Kidney (tissue), 14 donors: ENCODE data around the gene METRN. TPM values are rescaled to one million over a fixed set of nuclear protein-coding genes. Genes with fewer than 3 reads are reported as not detected.

Experiments used
- DNase-seq, 5 donors: peaks; one replicate each; pipeline ENCODE4 v3.0.0-alpha.2; 2013 to 2020
- FAIRE-seq: peaks from 2 replicates; lab custom pipeline; 2012; peaks lifted over from hg19 to GRCh38; lab: Jason Lieb, UNC
- H3K27ac ChIP-seq, 2 donors: one replicate each; pipeline ENCODE4 v1.7.0; 2013; ENCODE audit warnings: low read depth in 2 of 2, low read length in 2 of 2, inconsistent platforms in 1 of 2
- H3K27me3 ChIP-seq: one replicate; pipeline ENCODE4 v1.7.1; 2013; ENCODE audit warnings: low read length, inconsistent platforms; ENCODE audit not compliant: control insufficient read depth, insufficient read depth
- H3K36me3 ChIP-seq, 3 donors: one replicate each; pipeline versions ENCODE4 v1.7.0 to v1.7.1; 2013; ENCODE audit warnings: low read length in 3 of 3, control low read depth in 1 of 3, inconsistent platforms in 1 of 3; ENCODE audit not compliant: insufficient read depth in 3 of 3, control insufficient read depth in 2 of 3
- H3K4me1 ChIP-seq, 3 donors: one replicate each; pipeline versions ENCODE4 v1.7.0 to v1.7.1; 2013; ENCODE audit warnings: low read length in 3 of 3, inconsistent platforms in 1 of 3, low read depth in 1 of 3; ENCODE audit not compliant: control insufficient read depth in 2 of 3, insufficient read depth in 2 of 3
- H3K4me3 ChIP-seq, 3 donors: one replicate each; pipeline versions ENCODE4 v1.7.0 to v1.8.1; 2013; ENCODE audit warnings: low read length in 3 of 3, control low read depth in 1 of 3, inconsistent platforms in 1 of 3
- H3K9ac ChIP-seq, 3 donors: one replicate each; pipeline versions ENCODE4 v1.7.0 to v1.7.1; 2013; ENCODE audit warnings: low read length in 3 of 3, control low read depth in 1 of 3, inconsistent platforms in 1 of 3
- H3K9me3 ChIP-seq, 3 donors: one replicate each; pipeline versions ENCODE4 v1.7.0 to v1.7.1; 2013; ENCODE audit warnings: low read length in 3 of 3, control low read depth in 1 of 3, inconsistent platforms in 1 of 3; ENCODE audit not compliant: control insufficient read depth in 2 of 3, insufficient read depth in 1 of 3
- intact Hi-C: fragments of 100-400 bp; cut with DNase I; formaldehyde crosslinking; loops from one replicate; pipeline ENCODE4 v1.11.1; 2022
- polyA plus RNA-seq: library from polyadenylated mRNA; stranded (reverse); fragments of 350-450 nt; fragmentation: Illumina TruSeq; extraction: RNeasy Lipid Tissue Mini Kit (QIAGEN cat#74804); gene quantifications from one replicate; pipeline ENCODE4 v1.2.3, GENCODE V29; 2014; ENCODE audit warnings: low read depth, low replicate concordance; ENCODE audit not compliant: insufficient read depth
- total RNA-seq: library from RNA; stranded (reverse); fragmentation: NEBNext Ultra II Directional; extraction: Animal tissue kit (Norgen Biotek cat#: 25700); gene quantifications from one replicate; pipeline ENCODE4 v1.2.1, GENCODE V29; 2021
- TF ChIP-seq, protein P1 (sequence below): IDR thresholded peaks from 3 replicates; pipeline ENCODE4 v1.5.1; 2012; ENCODE audit warnings: mild to moderate bottlenecking, moderate library complexity, borderline replicate concordance; ENCODE audit not compliant: insufficient read depth; ENCODE audit errors: extremely low read depth
- donor health status: control.
- donor health status: control.
- donor health status: control.
- donor health status: control.
- donor health status: control.
- donor health status: DM: yes; HTN: yes; CAD: no.
- donor health status: Normal renal cell carcinoma (clear cell type).

The METRN gene
- total and polyA plus RNA-seq, 2 donors from 2014 or later, result 34.9 to 114 TPM

DNA sequence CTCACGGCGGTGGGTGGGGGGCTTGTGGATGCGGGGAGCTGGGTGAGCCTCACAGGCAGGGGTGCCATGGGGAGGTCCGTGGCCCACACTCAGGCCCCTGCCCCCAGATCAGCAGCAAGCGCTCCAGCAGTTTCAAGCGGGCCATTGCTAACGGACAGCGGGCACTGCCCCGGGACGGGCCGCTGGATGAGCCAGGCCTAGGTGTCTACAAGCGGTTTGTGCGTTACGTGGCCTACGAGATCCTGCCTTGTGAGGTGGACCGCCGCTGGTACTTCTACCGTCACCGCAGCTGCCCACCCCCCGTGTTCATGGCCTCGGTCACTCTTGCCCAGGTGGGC is 38.4 kb upstream of the METRN start:
- H3K9me3 ChIP-seq, result no peaks in the 10 kb centered on the region
- DNase-seq (no peak), FAIRE-seq (no peak)
- H3K4me1 ChIP-seq, result peaks cover 0 to 18% (median 6%) of the 10 kb centered on the region in 3 donors
- no peaks in the 10 kb centered on the region for H3K27me3 ChIP-seq
- intact Hi-C loops, result no loop called here
- H3K27ac ChIP-seq, result no peak overlapping the region
- H3K4me3 ChIP-seq, result no peak overlapping the region
- H3K36me3 ChIP-seq, result peaks cover 0 to 10% (median 3%) of the 10 kb centered on the region in 3 donors
- no peak overlapping the region for H3K9ac ChIP-seq
- TF ChIP-seq, protein P1, sequence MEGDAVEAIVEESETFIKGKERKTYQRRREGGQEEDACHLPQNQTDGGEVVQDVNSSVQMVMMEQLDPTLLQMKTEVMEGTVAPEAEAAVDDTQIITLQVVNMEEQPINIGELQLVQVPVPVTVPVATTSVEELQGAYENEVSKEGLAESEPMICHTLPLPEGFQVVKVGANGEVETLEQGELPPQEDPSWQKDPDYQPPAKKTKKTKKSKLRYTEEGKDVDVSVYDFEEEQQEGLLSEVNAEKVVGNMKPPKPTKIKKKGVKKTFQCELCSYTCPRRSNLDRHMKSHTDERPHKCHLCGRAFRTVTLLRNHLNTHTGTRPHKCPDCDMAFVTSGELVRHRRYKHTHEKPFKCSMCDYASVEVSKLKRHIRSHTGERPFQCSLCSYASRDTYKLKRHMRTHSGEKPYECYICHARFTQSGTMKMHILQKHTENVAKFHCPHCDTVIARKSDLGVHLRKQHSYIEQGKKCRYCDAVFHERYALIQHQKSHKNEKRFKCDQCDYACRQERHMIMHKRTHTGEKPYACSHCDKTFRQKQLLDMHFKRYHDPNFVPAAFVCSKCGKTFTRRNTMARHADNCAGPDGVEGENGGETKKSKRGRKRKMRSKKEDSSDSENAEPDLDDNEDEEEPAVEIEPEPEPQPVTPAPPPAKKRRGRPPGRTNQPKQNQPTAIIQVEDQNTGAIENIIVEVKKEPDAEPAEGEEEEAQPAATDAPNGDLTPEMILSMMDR, result no peak

DNA sequence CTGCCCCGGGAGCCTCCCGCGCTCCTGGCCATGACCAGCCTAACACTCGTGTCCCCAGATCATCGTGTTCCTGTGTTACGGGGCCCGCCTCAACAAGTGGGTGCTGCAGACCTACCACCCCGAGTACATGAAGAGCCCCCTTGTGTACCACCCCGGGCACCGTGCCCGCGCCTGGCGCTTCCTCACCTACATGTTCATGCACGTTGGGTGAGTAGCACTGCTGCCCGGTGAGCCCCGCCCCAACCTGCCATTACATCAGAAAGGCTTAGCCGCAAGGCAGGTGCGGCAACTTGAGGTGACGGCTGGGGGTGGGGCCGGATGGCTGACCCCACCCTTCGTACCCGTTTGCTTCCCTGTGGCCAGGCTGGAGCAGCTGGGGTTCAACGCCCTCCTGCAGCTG is 38.0 kb upstream of the METRN start:
- H3K9ac ChIP-seq, result no peak overlapping the region
- TF ChIP-seq, protein P1, result no peak
- H3K27ac ChIP-seq, result no peak overlapping the region
- H3K4me1 ChIP-seq, result peaks cover 0 to 22% (median 7%) of the 10 kb centered on the region in 3 donors
- DNase-seq, result peak in 1 of 5 donors; percentile 81
- H3K9me3 ChIP-seq, result no peaks in the 10 kb centered on the region
- intact Hi-C loops, result no loop called here
- no peaks in the 10 kb centered on the region for H3K27me3 ChIP-seq
- no peak for FAIRE-seq
- H3K36me3 ChIP-seq, result peaks cover 3 to 11% (median 6%) of the 10 kb centered on the region in 3 donors
- H3K4me3 ChIP-seq, result no peak overlapping the region

DNA sequence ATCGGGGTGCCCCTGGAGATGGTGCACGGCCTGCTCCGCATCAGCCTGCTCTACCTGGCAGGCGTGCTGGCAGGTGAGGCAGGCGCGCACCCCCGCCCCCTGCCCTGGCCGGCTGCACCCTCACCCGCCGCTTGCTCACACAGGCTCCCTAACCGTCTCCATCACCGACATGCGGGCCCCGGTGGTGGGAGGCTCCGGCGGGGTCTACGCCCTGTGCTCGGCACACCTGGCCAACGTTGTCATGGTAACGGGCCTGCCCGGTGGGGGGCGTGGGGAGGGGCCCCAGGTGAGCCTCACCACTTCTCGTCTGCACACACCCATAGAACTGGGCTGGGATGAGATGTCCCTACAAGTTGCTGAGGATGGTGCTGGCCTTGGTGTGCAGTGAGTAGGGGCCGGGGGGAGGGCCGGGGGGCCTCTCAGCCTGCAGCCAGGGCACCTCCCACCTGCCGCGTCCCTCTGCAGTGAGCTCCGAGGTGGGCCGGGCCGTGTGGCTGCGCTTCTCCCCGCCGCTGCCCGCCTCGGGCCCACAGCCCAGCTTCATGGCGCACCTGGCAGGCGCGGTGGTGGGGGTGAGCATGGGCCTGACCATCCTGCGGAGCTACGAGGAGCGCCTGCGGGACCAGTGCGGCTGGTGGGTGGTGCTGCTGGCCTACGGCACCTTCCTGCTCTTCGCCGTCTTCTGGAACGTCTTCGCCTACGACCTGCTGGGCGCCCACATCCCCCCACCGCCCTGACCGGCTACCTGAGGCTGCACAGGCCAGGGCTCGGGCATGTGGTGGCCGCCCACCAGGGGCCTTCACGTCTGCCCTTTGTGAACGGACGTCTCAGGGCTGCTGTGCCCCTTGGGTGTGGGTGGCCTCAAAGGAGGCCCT is 37.4 kb upstream of the METRN start:
- TF ChIP-seq, protein P1, result no peak
- no peaks in the 10 kb centered on the region for H3K9me3 ChIP-seq
- peaks cover 0 to 29% (median 7%) of the 10 kb centered on the region in 3 donors for H3K4me1 ChIP-seq
- DNase-seq (peak in 1 of 5 donors; percentile 84), FAIRE-seq (no peak)
- H3K27ac ChIP-seq, result no peak overlapping the region
- H3K4me3 ChIP-seq, result no peak overlapping the region
- H3K36me3 ChIP-seq, result peaks cover 5 to 13% (median 11%) of the 10 kb centered on the region in 3 donors
- intact Hi-C loops, result no loop called here
- no peaks in the 10 kb centered on the region for H3K27me3 ChIP-seq
- no peak overlapping the region for H3K9ac ChIP-seq
